ENCODE measurements around the gene PPP2R5D.

DNA sequence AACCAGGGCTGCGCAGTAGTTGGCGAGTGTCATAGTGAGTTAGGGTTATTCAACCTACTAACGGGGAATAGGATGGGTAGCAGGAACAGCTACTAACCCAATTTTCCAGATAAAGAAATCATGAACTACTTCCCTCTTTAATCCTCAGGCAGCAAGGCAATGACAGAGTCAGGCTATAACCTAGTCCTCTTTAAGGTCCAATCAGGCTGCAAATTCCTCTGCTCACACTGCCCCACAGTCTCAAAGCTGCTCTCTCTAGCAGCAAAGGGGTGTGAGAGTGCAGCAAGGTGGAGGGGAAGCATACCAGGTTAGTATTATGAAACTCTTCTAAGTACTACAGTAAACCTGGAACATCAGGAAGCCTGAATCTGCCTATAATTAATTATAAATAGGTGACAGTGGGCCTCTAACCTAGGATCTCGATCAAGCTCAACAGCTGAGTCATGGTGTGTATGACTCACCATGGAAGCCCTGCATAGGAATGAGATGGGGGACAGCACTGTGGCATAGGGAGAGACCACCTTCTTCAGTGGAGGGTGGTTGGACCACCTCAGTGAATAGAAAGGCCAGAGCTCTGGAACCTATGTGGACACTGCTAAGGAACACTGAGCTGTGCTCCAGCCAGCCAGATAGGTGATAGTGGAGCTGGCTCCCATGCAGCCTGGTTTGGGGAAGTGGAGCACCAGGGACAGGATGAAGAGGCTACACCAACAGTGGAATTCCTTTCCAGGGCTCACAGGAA is 13.3 kb upstream of the PPP2R5D start:
- TF ChIP-seq, protein P1, sequence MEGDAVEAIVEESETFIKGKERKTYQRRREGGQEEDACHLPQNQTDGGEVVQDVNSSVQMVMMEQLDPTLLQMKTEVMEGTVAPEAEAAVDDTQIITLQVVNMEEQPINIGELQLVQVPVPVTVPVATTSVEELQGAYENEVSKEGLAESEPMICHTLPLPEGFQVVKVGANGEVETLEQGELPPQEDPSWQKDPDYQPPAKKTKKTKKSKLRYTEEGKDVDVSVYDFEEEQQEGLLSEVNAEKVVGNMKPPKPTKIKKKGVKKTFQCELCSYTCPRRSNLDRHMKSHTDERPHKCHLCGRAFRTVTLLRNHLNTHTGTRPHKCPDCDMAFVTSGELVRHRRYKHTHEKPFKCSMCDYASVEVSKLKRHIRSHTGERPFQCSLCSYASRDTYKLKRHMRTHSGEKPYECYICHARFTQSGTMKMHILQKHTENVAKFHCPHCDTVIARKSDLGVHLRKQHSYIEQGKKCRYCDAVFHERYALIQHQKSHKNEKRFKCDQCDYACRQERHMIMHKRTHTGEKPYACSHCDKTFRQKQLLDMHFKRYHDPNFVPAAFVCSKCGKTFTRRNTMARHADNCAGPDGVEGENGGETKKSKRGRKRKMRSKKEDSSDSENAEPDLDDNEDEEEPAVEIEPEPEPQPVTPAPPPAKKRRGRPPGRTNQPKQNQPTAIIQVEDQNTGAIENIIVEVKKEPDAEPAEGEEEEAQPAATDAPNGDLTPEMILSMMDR (IDR thresholded peaks at IDR 0.05): no peak
- TF ChIP-seq JUNB (IDR thresholded peaks at IDR 0.05) (no peak), SMC3 (IDR thresholded peaks at IDR 0.05) (no peak), NR3C1 (IDR thresholded peaks at IDR 0.05) (no peak), RFX5 (IDR thresholded peaks at IDR 0.05) (no peak), POLR2A (IDR thresholded peaks at IDR 0.05; ENCODE audit: low read length) (no peak), CBX2 (IDR thresholded peaks at IDR 0.05; ENCODE audit: borderline replicate concordance, low read depth) (no peak), TP53 (CRISPR knock-in tag; IDR thresholded peaks at IDR 0.05) (no peak), HOXA7 (CRISPR knock-in tag; IDR thresholded peaks at IDR 0.05) (no peak)
- TF ChIP-seq, protein P2, sequence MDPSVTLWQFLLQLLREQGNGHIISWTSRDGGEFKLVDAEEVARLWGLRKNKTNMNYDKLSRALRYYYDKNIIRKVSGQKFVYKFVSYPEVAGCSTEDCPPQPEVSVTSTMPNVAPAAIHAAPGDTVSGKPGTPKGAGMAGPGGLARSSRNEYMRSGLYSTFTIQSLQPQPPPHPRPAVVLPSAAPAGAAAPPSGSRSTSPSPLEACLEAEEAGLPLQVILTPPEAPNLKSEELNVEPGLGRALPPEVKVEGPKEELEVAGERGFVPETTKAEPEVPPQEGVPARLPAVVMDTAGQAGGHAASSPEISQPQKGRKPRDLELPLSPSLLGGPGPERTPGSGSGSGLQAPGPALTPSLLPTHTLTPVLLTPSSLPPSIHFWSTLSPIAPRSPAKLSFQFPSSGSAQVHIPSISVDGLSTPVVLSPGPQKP (IDR thresholded peaks at IDR 0.05; ENCODE audit: low read depth, low read length): no peak
- TF ChIP-seq, protein P3, sequence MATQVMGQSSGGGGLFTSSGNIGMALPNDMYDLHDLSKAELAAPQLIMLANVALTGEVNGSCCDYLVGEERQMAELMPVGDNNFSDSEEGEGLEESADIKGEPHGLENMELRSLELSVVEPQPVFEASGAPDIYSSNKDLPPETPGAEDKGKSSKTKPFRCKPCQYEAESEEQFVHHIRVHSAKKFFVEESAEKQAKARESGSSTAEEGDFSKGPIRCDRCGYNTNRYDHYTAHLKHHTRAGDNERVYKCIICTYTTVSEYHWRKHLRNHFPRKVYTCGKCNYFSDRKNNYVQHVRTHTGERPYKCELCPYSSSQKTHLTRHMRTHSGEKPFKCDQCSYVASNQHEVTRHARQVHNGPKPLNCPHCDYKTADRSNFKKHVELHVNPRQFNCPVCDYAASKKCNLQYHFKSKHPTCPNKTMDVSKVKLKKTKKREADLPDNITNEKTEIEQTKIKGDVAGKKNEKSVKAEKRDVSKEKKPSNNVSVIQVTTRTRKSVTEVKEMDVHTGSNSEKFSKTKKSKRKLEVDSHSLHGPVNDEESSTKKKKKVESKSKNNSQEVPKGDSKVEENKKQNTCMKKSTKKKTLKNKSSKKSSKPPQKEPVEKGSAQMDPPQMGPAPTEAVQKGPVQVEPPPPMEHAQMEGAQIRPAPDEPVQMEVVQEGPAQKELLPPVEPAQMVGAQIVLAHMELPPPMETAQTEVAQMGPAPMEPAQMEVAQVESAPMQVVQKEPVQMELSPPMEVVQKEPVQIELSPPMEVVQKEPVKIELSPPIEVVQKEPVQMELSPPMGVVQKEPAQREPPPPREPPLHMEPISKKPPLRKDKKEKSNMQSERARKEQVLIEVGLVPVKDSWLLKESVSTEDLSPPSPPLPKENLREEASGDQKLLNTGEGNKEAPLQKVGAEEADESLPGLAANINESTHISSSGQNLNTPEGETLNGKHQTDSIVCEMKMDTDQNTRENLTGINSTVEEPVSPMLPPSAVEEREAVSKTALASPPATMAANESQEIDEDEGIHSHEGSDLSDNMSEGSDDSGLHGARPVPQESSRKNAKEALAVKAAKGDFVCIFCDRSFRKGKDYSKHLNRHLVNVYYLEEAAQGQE (IDR thresholded peaks at IDR 0.05): no peak
